Measurements from ENCODE around the gene RER1. TPM values are rescaled to one million over a fixed set of nuclear protein-coding genes. Genes with fewer than 3 reads are reported as not detected.

Gene RER1
- polyA plus RNA-seq, 3 donors = 54.8 to 89.2 (median 59.0) TPM

- WGBS, 3 donors = 89 to 90% (median 90%) methylated on average over 20 of the region's 20 CpGs
- no peak overlapping the region for H3K27ac ChIP-seq (ENCODE audit: low read depth, low read length)
Measured at GRCh38 chr1:2373551-2374251, 17.9 kb upstream of the RER1 start.

- 80 to 86% (median 85%) methylated on average over 17 of the region's 17 CpGs for WGBS, 3 donors
- H3K27ac ChIP-seq (ENCODE audit: low read depth, low read length) = no peak overlapping the region
Measured at GRCh38 chr1:2374252-2375155, 17.1 kb upstream of the RER1 start.

- WGBS, 3 donors = 84 to 88% (median 86%) methylated on average over 23 of the region's 23 CpGs
- no peak overlapping the region for H3K27ac ChIP-seq (ENCODE audit: low read depth, low read length)
Measured at GRCh38 chr1:2375246-2375922, 16.3 kb upstream of the RER1 start.

- H3K27ac ChIP-seq (ENCODE audit: low read depth, low read length) = no peak overlapping the region
- 87 to 90% (median 89%) methylated on average over 7 of the region's 7 CpGs for WGBS, 3 donors
Measured at GRCh38 chr1:2375923-2376260, 15.7 kb upstream of the RER1 start.

GRCh38 chr1:2376261-2376741 is 15.3 kb upstream of the RER1 start:
- no peak overlapping the region for H3K27ac ChIP-seq (ENCODE audit: low read depth, low read length)
- WGBS, 3 donors = 83 to 87% (median 85%) methylated on average over 23 of the region's 23 CpGs

GRCh38 chr1:2376931-2377672 is 14.5 kb upstream of the RER1 start:
- 68 to 86% (median 84%) methylated on average over 24 to 25 of the region's 25 CpGs for WGBS, 3 donors

GRCh38 chr1:2377751-2378440 is 13.7 kb upstream of the RER1 start:
- 81 to 89% (median 87%) methylated on average over 16 of the region's 16 CpGs for WGBS, 3 donors
- no peak overlapping the region for H3K27ac ChIP-seq (ENCODE audit: low read depth, low read length)

More at GRCh38 chr1:2376931-2377672, 14.5 kb upstream of the RER1 start:
- H3K27ac ChIP-seq (ENCODE audit: low read depth, low read length) = no peak overlapping the region

GRCh38 chr1:2378441-2378851 is 13.2 kb upstream of the RER1 start:
- WGBS, 3 donors = 85 to 94% (median 90%) methylated on average over 24 of the region's 24 CpGs
- H3K27ac ChIP-seq (ENCODE audit: low read depth, low read length) = no peak overlapping the region

GRCh38 chr1:2378956-2379732 is 12.5 kb upstream of the RER1 start:
- WGBS, 3 donors = 86 to 89% (median 88%) methylated on average over 18 of the region's 18 CpGs
- H3K27ac ChIP-seq (ENCODE audit: low read depth, low read length) = no peak overlapping the region

- 89 to 92% (median 92%) methylated on average over 23 of the region's 23 CpGs for whole genome bisulfite sequencing, 3 donors
Measured at GRCh38 chr1:2379733-2380404, 11.8 kb upstream of the RER1 start.

GRCh38 chr1:2380816-2381591 is 10.6 kb upstream of the RER1 start:
- WGBS, 3 donors = 64 to 82% (median 72%) methylated on average over 32 of the region's 32 CpGs
- no peak overlapping the region for H3K27ac ChIP-seq (ENCODE audit: low read depth, low read length)

More at GRCh38 chr1:2379733-2380404, 11.8 kb upstream of the RER1 start:
- no peak overlapping the region for H3K27ac ChIP-seq (ENCODE audit: low read depth, low read length)

GRCh38 chr1:2381741-2382620 is 9.7 kb upstream of the RER1 start:
- WGBS, 3 donors = 45 to 49% (median 46%) methylated on average over 26 to 28 of the region's 28 CpGs
- H3K27ac ChIP-seq (ENCODE audit: low read depth, low read length) = no peak overlapping the region

- no peak overlapping the region for H3K27ac ChIP-seq (ENCODE audit: low read depth, low read length)
- WGBS, 3 donors = 52 to 60% (median 54%) methylated on average over 12 to 13 of the region's 13 CpGs
Measured at GRCh38 chr1:2382621-2383361, 8.8 kb upstream of the RER1 start.

- 86 to 88% (median 87%) methylated on average over 14 of the region's 14 CpGs for WGBS, 3 donors
- no peak overlapping the region for H3K27ac ChIP-seq (ENCODE audit: low read depth, low read length)
Measured at GRCh38 chr1:2383576-2383975, 8.1 kb upstream of the RER1 start.

Measured in adipose tissue (tissue), 3 donors.